Measurements from ENCODE around the gene SLC39A11.

Gene SLC39A11

DNA sequence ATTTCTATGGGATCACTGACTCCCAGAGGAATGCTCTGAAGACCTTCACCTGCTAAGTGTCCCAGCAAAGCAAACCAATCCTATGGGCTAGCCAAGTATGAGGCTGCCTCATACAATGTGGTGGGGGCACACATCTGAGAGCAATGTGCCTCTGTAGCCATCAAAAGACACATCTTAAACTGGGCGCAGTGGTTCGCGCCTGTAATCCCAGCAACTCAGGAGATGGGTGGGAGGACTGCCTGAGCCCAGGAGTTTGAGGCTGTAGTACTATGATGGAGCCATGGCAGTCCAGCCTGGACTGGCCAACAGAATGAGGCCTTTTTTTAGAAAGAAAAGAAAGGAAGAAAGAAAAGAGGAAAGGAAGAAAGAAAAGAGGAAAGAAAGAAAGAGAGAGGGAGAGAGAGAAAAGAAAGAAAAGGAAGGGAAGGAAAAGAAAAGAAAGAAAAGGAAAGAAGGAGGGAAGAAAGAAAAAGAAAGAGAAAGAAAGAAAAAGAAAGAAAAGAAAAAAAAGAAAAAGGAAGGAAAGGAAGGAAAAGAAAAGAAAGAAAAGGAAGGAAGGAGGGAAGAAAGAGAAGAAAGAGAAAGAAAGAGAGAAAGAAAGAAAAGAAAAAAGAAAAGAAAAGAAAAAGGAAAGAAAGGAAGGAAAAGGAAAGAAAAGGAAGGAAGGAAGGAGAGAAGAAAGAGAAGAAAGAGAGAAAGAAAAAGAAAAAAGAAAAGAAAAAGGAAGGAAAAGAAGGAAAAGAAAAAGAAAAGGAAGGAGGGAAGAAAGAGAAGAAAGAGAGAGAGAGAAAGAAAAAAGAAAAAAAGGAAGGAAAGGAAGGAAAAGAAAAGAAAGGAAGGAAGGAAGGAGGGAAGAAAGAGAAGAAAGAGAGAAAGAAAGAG, 430.3 kb downstream of the SLC39A11 start:
- H3K9me3 ChIP-seq (ENCODE audit: insufficient read depth, low read length), result no peaks in the 10 kb centered on the region
- H3K27ac ChIP-seq (ENCODE audit: low read length), result no peak overlapping the region
- H3K27me3 ChIP-seq (ENCODE audit: low read depth, low read length), result no peaks in the 10 kb centered on the region
- no peak overlapping the region for H3K9ac ChIP-seq (ENCODE audit: low read length)
- TF ChIP-seq EZH2phosphoT487 (IDR thresholded peaks at IDR 0.05; ENCODE audit: low read depth) (no peak), CTCF (IDR thresholded peaks at IDR 0.05; ENCODE audit: low read depth, low read length) (no peak)
- H3K4me1 ChIP-seq (ENCODE audit: low read length), result no peaks in the 10 kb centered on the region
- no peak overlapping the region for H3K4me2 ChIP-seq (ENCODE audit: low read length)
- H3K79me2 ChIP-seq (ENCODE audit: low read length), result no peaks in the 10 kb centered on the region
- no peak overlapping the region for H2AFZ ChIP-seq (ENCODE audit: low read depth, low read length)
- H3K4me3 ChIP-seq (ENCODE audit: low read length), result no peak overlapping the region
- no peaks in the 10 kb centered on the region for H4K20me1 ChIP-seq (ENCODE audit: insufficient read depth, low read length)
- H3K36me3 ChIP-seq (replicated peaks; ENCODE audit: low read depth, low read length), result no peaks in the 10 kb centered on the region

DNA sequence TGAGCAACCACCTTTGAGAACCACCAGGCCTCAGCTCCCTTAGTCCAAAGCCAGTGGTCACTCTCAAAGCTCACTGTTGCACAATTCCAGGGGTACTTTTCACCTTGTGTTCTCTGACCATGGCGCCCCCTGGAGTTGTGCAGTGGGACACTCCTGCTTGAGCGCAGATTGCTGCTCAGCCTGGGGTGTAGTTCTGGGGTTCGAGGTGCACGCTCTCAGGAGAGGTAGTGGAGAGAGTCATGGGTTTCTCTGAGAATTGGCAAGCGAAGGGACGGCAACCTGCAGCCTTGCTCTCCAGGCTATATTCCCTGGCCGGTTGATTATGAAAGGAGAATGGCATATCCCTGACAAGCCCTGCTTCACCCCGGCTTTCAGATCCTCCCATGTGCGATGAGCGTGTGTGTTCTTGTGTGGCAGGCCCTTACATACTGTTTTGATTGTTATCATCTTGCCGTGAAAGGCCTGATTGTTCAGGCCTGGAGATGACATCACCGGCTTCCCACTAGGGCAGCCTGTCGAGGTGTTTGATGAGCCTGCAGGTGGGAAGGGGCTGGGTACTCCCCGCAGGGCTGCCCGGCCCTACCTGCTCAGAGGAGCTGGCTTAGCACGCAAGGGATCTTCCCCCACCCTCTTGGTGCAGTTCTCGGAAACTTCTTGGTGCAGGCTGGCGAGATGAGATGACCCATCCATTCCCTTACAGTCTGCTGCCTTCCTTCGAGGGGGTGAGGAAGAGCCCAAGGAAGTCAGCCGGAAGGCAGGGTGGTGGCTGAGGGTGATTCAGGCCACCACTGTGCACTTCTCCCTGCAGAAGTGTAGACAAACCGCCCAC, 431.2 kb downstream of the SLC39A11 start:
- TF ChIP-seq EZH2phosphoT487 (IDR thresholded peaks at IDR 0.05; ENCODE audit: low read depth), result no peak
- TF ChIP-seq CTCF (IDR thresholded peaks at IDR 0.05; ENCODE audit: low read depth, low read length), result peak; percentile 22; the same call in 1 of the 2 replicates

DNA sequence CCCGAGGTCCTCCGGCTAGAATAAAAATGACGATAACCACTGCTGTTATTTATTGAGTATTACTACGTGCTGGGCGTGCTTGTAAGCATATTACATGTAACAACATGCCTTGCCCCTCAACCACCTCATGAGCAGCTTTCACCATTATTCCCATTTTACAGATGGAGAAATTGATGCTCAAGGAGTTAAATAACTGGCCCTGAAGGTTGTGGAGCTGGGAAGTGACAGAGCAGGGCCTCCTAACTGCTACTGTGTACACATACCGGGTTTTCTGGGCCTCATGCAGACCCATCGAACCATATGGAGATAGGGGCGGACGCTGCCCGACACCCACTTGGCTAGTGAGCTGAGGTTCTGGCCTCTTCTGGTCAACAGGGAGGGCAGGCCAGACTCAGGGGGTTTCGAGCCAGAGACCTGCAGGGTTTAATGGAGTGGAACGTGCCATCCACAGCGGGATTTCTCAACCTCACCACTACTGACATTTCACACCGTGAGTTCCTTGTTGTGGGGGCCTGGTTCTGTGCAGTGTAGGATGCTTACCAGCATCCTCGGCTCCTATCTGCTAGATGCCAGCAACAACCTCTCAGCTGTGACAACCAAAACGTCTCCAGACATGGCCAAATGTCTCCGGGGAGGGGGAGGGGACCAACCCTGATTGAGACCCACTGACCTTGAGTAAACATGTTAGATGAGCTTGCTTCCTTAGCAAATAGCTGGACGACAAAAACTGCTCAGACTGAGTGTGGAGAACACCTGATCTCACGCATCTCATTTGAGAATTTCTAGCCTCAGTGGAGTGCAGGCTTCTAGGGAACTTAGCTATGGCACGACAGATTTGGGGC, 432.0 kb downstream of the SLC39A11 start:
- H3K36me3 ChIP-seq (replicated peaks; ENCODE audit: low read depth, low read length), result no peaks in the 10 kb centered on the region
- TF ChIP-seq CTCF (IDR thresholded peaks at IDR 0.05; ENCODE audit: low read depth, low read length) (no peak), EZH2phosphoT487 (IDR thresholded peaks at IDR 0.05; ENCODE audit: low read depth) (no peak)
- no peaks in the 10 kb centered on the region for H3K9me3 ChIP-seq (ENCODE audit: insufficient read depth, low read length)
- H3K4me3 ChIP-seq (ENCODE audit: low read length), result no peak overlapping the region
- no peak overlapping the region for H3K9ac ChIP-seq (ENCODE audit: low read length)
- no peaks in the 10 kb centered on the region for H3K4me1 ChIP-seq (ENCODE audit: low read length)
- no peak overlapping the region for H3K27ac ChIP-seq (ENCODE audit: low read length)
- H4K20me1 ChIP-seq (ENCODE audit: insufficient read depth, low read length), result no peaks in the 10 kb centered on the region
- H3K79me2 ChIP-seq (ENCODE audit: low read length), result no peaks in the 10 kb centered on the region
- H3K4me2 ChIP-seq (ENCODE audit: low read length), result no peak overlapping the region
- H3K27me3 ChIP-seq (ENCODE audit: low read depth, low read length), result no peaks in the 10 kb centered on the region
- no peak overlapping the region for H2AFZ ChIP-seq (ENCODE audit: low read depth, low read length)

More for the DNA sequence above, 431.2 kb downstream of the SLC39A11 start:
- H3K79me2 ChIP-seq (ENCODE audit: low read length), result no peaks in the 10 kb centered on the region
- H3K4me1 ChIP-seq (ENCODE audit: low read length), result no peaks in the 10 kb centered on the region
- H3K9ac ChIP-seq (ENCODE audit: low read length), result no peak overlapping the region
- no peak overlapping the region for H2AFZ ChIP-seq (ENCODE audit: low read depth, low read length)
- H3K4me3 ChIP-seq (ENCODE audit: low read length), result no peak overlapping the region
- H3K9me3 ChIP-seq (ENCODE audit: insufficient read depth, low read length), result no peaks in the 10 kb centered on the region
- no peaks in the 10 kb centered on the region for H3K27me3 ChIP-seq (ENCODE audit: low read depth, low read length)
- no peak overlapping the region for H3K27ac ChIP-seq (ENCODE audit: low read length)
- no peaks in the 10 kb centered on the region for H3K36me3 ChIP-seq (replicated peaks; ENCODE audit: low read depth, low read length)
- H3K4me2 ChIP-seq (ENCODE audit: low read length), result no peak overlapping the region
- H4K20me1 ChIP-seq (ENCODE audit: insufficient read depth, low read length), result no peaks in the 10 kb centered on the region

Measured in OCI-LY3 (cell line).